Stimulated activated CD4-positive, alpha-beta T cell treated with anti-CD3 and anti-CD28 coated beads, TNF-alpha, amount 100 ng/mL, for 1 hour (primary cell): ENCODE results near the gene PTGDR2.
A peak's percentile ranks its signal among the peaks of the same experiment; 100 is the strongest.
"Not testable (repeated sequence)": the region's sequence is repeated elsewhere in the genome, so short reads cannot be mapped to it uniquely, and the experiment has no call there.

Experiments used
- DNase-seq, 3 donors: peaks; one replicate each; pipeline ENCODE4 v3.0.0-alpha.2; 2020; ENCODE audit warnings: low read depth in 3 of 3, low spot score in 1 of 3

The PTGDR2 gene

DNA sequence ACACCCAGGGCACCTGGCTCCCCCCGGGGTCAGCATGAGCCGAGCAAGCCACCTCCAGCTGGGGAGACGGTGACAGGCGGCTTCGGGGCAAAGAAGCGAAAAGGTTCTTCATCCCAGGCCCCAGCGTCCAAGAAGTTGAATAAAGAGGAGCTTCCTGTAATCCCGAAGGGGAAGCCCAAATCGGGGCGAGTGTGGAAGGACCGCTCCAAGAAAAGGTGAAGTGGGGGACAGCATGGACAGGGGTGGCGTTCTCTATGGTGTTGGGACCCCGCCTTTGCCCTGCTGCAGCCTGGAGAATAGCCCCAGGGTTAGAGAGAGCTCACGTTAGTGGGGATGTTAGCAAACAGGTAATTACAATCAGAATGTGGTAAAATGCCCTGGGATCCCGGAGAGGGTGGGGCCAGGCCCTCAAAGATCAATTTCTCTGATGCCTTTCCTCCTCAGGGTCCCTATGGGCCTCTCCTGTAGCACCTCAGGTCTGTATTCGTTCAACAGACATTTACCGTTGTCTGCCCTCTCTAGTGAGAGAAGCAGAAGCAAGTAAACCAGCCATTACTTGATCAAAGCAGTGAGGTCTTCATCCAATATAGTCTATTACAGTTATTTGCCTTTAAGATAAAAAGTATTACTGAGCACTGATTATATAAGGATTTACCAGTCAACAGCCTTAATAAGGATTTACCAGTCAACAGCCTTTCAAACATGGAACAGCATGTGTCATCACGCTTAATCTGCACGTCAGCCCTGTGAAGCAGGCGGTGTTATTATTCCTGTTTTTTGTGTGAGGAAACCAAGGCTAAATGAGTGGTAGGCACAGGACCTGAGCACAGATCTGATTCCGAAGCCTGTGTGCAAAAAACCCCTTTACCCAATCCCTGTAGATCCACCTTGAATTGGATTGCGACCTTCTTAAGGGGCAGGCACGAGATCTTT, 12.8 kb downstream of the PTGDR2 start:
- DNase-seq, result no peak

DNA sequence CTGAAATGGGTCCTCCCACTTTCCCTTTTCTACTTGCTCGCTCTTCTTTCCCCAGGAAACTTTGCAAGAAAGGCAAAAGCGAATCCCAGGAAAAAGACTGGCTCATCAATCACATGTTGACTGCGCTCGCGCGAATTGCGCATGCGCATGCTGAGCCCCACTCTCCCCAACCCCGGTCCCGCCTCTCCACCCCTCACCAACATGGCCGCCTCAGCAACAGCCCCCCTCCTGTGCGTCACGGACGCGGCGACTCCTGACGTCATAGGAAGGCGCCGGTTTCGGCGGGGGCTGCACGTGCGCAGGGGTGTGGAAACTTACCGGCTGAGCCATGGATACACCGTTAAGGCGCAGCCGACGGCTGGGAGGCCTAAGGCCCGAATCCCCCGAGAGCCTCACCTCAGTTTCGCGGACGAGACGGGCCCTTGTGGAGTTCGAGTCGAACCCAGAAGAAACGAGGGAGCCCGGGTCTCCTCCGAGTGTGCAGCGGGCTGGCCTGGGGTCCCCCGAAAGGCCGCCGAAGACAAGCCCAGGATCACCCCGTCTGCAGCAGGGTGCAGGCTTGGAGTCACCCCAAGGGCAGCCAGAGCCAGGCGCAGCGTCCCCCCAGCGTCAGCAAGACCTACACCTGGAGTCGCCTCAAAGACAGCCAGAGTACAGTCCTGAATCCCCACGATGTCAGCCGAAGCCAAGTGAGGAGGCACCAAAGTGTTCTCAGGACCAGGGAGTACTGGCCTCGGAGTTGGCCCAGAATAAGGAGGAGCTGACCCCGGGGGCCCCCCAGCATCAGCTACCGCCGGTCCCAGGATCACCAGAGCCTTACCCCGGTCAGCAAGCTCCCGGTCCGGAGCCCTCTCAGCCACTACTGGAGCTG, 13.7 kb downstream of the PTGDR2 start, which contains the start of gene CCDC86:
TSS of gene CCDC86 (plus strand) at position 317 of the 871 bp plus-strand sequence. CDS start at position 329, 12 bp downstream.
- DNase-seq, result peak; percentile 94 to 99 (median 96)

DNA sequence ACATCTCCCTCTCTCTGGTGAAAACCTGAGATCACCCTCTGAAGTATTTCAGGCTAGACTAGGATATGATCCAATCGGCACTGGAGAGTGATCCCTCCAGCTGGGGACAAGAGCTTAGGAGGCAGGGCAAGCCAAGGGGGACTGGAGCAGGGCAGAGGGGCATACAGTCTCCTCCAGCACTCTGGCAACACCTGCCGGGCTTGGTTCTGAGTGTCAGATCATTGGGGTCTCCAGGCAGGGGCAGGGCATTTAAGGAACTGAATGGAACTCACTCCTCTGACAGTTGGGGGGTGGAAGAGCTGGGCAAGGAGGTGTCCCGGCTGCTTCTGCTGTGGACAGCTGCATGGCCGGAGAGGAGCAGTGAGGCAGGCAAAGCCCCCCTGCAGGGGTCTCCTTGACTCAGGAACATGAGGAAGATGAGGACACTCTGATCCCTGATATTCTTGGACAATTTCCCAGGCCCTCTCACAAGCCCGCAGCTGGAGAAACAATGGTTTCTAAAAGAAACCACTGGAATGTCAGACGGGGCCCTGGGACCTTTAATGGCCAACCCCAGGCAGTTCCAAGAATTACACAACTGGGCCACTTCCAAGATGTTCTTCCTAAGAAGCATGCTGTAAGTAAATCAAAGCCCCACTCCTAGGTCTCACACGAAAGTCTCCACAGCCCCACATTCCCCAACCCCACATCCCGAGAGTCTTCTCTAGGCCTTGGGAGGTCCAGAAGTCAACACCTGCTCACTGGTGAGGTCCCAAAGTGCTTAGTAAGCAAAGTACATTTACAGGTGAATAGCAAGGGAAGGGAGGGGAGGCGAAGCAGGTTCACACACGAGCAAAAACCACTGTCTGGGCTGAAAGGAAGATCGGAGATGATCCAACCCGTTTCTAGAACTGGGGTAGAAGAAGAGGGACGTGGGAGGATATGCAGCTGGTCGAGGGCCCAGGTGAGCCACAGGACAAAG, 15.0 kb downstream of the PTGDR2 start:
- DNase-seq, result no peak

DNA sequence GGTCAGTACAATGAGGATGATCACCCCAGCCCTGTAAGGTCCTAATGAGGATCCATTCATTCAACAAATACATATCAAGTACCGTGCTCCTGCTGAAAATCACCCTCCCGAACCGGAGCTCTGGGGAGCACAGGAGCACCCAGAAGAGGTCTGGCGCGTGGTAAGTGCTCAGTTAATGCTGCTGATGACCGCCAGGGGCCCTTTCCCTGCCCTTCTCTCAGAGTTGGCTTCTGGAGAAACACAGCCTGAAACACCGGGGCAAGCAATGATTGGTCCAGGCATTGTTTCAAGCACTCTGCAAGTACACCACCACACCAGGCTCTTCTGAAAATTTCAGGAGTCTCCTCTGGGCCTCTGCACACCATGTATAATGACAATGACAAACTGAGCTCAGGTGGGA, 17.6 kb downstream of the PTGDR2 start:
- DNase-seq, result no peak

DNA sequence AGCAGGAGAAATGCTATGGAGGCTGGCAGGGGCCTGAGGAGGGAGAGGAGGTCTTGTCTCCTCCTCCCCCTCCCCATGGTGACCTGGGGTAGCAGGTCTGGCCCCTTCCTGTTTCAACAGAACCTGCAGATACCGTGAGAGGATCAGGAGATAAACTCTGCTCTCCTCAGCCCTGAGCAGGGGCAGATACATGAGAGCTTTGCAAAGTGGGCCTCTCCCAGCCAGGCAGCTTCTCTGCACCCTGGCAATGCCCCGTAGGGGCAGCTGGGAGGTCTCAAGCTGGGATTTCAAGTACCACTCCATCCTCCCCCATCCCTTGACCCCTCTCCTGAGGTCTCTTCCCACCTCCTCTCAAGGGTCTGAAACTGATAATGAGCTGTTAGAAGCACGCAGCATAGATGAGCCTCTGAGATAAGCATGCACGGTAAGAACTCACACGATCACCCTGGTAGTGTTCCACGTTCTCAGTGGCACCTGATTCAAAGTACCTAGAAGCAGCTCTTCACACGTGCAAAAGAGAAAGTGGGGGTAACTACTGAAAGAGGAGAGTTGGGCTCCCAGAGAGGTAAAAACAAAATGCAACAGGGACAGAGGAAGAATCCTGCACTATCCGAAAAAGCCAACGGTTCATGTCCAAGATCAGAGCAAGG, 18.8 kb downstream of the PTGDR2 start:
- DNase-seq, result no peak

DNA sequence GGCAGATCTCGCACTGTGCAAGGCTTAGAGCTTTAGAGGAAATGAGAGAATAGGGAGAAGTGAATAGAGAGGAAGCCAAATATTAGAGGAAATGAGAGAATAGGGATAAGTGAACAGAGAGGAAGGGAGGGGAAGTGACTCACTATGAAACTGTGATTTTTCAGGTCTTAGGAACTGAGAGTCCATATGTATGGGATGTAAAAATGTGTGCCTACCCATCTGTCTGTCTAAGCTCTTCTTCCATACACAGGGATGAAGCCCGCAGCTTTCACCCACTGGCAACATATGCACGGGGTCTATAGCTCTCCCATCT, 20.3 kb downstream of the PTGDR2 start:
- no peak for DNase-seq

DNA sequence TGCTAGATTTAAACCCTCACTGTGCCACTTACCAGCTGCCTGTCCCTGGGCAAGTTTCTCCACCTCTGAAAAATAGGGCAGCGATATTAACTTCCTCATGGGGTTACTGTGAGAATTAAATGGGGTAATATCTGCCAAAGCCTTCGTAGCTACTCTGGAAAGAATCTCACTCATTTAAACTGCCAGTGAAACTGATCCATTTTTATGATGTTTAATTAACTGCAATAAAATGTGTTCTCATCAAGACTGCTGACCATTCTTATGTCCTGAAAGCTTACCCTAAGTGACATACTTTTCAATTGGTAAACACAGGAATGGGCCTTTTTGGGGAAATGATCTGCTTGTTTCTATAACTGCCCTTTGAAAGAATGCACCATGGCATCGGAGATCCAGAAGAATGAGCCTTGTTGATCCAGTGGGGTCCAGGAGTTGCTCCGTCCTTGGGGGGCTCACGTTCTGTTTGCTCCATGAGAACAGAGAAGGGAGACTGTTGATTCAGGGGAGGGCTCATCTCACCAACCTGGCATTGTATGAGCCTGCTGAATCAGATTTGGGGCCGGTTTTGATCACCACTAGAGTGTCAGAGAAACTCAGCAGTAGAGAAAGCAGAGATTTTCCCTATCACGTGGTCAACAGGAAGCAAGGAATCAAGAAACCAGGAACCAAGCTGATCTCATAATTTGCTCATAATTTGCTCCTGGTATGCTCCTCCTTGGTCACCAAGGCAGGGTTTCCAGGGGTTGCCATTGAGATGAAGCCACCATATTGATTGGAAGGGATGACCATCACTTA, 20.8 kb downstream of the PTGDR2 start:
- DNase-seq, result no peak

DNA sequence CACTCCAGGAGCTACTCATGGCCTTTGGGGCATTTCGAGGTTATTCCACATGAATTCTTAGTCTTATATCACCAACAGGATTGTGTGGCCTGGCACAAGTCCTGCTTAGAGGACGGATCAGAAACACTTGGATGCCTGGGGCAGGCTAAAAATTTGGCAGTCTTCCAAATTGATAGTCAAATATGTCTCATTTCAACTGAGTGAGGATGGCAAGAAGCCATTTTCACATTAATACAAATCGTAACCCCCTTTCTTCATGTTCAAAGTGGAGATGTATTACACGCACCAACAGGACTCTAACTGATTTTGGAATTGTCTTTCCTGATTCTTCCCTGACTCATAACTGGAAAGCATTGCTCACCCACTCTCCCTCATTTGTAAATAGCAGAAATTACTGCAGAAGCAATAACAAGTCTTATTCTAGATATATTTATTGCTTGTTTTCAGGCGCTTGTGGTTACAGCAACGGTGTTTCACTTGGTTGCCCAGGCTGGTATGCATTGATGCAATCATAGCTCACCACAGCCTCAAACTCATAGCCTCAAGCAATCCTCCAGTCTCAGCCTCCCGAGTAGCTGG, 24.2 kb downstream of the PTGDR2 start:
- DNase-seq, result no peak

DNA sequence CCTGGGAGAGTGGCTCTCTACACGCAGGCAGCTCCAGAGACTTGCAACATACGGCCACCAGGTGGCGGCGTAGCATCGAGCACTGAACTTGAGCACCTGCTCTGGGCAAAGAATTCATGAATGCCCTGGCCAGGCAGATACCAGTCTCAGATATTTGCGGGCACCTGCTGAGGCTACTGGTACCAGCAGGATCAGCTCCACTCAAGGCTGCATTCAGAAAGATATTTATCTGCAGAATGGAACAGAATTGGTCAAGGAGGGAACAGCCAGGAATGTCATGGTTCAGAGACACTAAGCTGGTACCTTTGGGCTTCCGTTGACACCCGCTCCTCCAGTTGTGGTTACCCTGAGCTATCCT, 24.6 kb downstream of the PTGDR2 start:
- peak; percentile 48 to 72 (median 55) for DNase-seq

DNA sequence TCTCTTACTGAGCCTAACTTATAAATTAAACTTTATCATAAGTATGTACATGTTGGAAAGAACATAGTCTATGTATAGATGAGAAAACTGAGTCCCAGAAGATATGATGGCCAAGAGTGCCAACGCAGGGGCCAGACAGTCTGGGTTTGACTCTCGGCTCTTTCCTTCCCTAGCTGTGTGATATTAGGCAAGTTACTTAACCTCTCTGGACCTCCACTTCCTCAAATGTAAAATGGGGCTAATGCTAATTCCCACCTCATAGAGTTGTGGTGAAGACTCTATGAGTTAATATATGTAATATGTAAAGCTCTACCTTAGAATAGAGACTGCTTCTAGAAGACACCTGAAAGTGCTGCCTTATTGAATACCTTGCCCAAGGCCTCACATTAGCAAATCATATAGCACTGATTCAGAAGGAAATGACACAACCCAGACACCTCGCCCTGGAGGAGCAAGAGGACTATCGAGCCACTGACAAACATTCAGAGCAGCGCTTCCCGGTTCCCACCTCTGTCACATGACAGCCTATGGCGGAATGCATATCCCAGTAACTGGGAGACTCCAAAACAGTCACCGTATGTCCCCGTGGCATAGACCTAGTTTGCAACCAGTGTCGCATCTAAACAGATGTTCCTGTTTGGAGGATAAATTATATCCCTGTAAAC, 25.1 kb downstream of the PTGDR2 start:
- no peak for DNase-seq

DNA sequence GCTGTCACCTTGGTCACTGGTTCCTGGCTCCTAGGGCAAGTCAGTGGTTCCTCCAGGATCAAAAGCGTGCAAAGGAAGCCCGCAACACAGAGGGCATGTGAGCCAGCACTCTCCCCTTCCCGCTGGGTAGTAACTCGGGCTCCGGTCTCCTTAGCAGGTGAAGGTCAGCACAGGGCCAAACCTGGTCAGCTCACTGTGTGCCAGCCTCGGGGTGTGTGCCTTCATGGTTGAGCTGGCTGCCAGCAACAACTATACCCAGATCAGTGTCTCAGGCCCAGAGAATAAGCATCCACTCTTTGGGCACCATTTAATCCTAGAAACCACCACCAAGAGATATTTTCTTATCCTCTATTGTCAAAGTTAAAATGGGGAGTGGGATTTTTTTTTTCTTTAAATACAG, 30.0 kb downstream of the PTGDR2 start:
- DNase-seq, result no peak

DNA sequence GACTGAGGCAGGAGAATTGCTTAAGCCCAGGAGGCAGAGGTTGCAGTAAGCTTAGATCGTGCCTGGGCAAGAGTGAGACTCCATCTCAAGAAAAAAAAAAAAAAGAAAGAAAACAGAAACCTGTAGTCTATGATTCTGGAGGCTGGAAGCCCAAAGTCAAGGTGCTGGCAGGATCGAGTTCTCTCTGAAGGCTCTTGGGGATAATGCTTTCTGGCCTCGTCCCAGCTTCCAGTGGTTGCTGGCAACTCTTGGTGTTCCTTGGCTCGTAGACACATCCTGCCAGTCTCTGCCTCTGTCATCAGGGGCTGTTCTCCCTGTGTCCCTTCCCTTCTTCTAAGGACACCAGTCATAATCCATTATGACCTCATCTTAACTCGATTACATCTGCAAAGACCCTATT, 30.6 kb downstream of the PTGDR2 start:
- DNase-seq, result no peak

DNA sequence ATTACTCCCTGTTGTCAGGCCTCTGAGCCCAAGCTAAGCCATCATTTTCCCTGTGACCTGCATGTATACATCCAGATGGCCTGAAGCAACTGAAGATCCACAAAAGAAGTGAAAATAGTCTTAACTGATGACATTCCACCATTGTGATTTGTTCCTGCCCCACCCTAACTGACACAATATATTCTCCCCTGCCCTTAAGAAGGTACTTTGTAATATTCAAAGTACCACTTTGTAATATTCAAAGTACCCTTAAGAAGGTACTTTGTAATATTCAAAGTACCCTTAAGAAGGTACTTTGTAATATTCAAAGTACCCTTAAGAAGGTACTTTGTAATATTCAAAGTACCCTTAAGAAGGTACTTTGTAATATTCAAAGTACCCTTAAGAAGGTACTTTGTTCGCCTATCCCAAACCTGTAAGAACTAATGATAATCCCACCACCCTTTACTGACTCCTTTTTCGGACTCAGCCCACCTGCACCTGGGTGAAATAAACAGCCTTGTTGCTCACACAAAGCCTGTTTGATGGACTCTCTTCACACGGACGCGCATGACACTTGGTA, 31.9 kb downstream of the PTGDR2 start:
- not testable (repeated sequence) for DNase-seq

DNA sequence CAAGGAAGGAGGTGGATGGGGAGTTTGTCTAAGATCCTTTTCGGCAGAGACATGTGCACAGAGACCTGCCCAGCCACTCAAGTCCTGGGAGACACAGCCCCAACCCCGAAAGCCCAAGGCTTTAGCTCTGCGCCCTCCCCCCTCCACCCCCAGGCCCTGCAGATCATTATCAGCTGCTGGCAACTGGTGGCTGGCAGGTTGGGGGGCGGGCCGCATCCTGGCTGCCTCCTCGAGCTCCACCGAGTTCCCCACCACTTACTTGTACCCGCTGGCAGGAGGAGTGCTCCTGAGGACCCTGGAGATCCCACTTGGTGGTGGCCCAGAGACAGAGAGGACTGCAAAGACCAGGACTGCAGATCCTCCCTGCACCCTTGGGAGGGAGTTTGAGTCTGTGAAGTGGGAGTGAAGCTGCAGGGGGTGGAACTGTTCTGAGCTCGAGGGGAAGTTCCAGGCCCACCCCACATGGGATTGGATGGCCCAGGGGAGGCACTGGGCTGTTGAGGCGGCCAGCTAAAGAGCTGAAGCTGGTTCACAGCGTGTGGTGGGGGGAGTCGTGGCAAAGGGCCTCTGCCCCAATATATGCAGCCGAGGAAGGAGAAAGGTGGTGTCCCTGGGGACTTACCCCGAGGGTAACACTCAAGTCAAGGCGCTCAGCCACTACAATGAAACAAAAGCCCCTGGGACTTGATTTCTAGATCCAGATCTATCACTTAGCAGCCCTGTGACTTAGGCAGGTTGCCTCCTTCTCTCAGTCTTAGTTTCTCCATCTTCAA, 33.7 kb downstream of the PTGDR2 start:
- DNase-seq, result no peak

DNA sequence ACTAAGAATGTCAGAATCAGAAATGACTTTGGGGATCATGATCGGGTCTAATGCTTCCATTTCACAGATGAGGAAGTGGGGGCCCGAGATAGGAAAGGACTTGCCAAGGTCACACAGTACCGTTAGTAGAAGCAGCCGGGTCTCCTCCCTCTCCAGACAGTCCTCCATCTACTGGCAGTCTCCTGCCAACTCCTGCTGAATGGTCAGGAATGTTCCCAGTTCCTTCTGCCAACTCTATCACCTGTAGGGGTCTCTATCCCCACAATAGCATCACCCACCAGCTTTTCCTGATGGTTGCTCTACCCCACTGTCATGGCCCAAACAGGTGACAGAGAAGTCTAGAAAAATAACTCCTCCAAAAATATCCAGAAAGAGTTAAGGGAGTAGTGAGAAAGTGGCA, 37.7 kb downstream of the PTGDR2 start:
- no peak for DNase-seq

DNA sequence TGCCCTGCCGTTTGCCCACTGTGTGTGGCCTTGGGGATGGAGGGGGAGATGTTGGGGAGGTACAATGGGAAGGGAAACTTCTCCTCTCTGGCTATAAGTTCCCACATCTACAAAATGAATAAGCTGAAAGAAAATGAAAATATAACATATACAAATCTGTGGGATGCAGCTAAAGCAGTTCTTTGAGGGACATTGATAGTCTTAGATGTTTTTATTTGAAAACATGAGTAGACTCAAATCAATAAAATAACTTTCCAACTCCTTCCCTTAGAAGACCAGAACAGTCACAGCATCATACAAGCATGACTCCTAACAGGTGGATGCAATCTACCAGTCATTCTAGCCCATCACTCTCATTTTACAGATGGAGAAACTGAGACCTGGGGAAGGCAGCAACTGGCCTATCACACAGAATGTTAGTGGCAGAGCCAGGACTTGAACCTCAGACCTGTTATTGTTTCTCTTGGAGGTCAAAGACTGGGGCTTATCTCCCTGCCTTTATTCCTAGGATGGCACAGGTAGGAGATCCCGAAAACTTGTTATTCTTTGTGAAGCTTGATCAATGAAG, 39.1 kb downstream of the PTGDR2 start:
- no peak for DNase-seq

DNA sequence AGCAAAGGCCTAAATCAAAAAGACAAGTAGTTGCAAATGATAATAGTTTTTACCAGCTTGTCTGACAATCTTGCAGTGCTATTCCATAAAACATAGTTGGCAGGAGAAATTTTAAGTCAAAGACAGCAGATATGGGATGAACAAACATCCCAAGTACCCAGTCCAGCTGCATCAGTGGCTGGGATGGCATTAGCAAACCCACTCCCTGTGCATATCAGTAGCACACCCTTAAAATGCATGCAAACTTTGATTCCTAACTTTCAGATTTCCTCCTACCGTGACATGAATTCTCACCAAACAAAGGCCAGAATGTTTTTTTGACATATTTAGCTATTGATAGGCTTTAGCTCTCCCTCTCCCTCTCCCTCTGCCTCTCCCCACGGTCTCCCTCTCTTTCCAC, 41.6 kb downstream of the PTGDR2 start:
- DNase-seq, result no peak
